Neural progenitor cell (in vitro differentiated cells): ENCODE data around the gene TRPM3. TPM values are rescaled to one million over a fixed set of nuclear protein-coding genes. Genes with fewer than 3 reads are reported as not detected.

Source experiments
- DNase-seq: peaks from one replicate; pipeline ENCODE4 v3.0.0-alpha.2; 2016; ENCODE audit warnings: low spot score
- H2AFZ ChIP-seq: fragments of 200-600 bp; sonication (generic); replicated peaks from 2 replicates; pipeline ENCODE4 v1.6.1; 2016; ENCODE audit warnings: antibody characterized with exemption
- H3F3A ChIP-seq: fragments of 200-600 bp; sonication (generic); 2 replicates; pipeline ENCODE4 v1.6.1; 2016; ENCODE audit warnings: antibody characterized with exemption, low read depth
- H3K27ac ChIP-seq: fragments of 200-600 bp; sonication (generic); 2 replicates; pipeline ENCODE4 v1.5.1; 2016; ENCODE audit warnings: mild to moderate bottlenecking
- H3K27me3 ChIP-seq: fragments of 200-600 bp; sonication (generic); 2 replicates; pipeline ENCODE4 v1.6.1; 2016; ENCODE audit warnings: mild to moderate bottlenecking, moderate library complexity
- H3K36me3 ChIP-seq: fragments of 200-600 bp; sonication (generic); 2 replicates; pipeline ENCODE4 v1.5.1; 2016
- H3K4me1 ChIP-seq: fragments of 200-600 bp; sonication (generic); 2 replicates; pipeline ENCODE4 v1.6.1; 2016; ENCODE audit warnings: mixed run types
- H3K4me2 ChIP-seq: fragments of 200-600 bp; sonication (generic); 2 replicates; pipeline ENCODE4 v1.6.1; 2016
- H3K4me3 ChIP-seq: fragments of 200-600 bp; sonication (generic); 2 replicates; pipeline ENCODE4 v1.5.1; 2016
- H3K79me2 ChIP-seq: fragments of 200-600 bp; sonication (generic); 2 replicates; pipeline ENCODE4 v1.6.1; 2016; ENCODE audit warnings: low read depth
- H3K9ac ChIP-seq: fragments of 200-600 bp; sonication (generic); 2 replicates; pipeline ENCODE4 v1.6.1; 2016
- H3K9me3 ChIP-seq: fragments of 200-600 bp; sonication (generic); 2 replicates; pipeline ENCODE4 v1.5.1; 2016; ENCODE audit warnings: low read depth
- H4K20me1 ChIP-seq: fragments of 200-600 bp; sonication (generic); 2 replicates; pipeline ENCODE4 v1.6.1; 2016; ENCODE audit warnings: low read depth
- H3K27ac Mint-ChIP-seq: 3 replicates; pipeline ENCODE4 v1.8.0; 2021; ENCODE audit warnings: mixed read lengths
- H3K27me3 Mint-ChIP-seq: 2 replicates; pipeline ENCODE4 v1.8.0; 2022; ENCODE audit warnings: low read depth, mild to moderate bottlenecking, inconsistent platforms, moderate library complexity, mixed read lengths; ENCODE audit not compliant: insufficient read depth
- H3K36me3 Mint-ChIP-seq: 3 replicates; pipeline ENCODE4 v1.8.0; 2021; ENCODE audit warnings: mixed read lengths
- H3K4me1 Mint-ChIP-seq: 3 replicates; pipeline ENCODE4 v1.8.0; 2021; ENCODE audit warnings: mixed read lengths
- H3K4me3 Mint-ChIP-seq: 3 replicates; pipeline ENCODE4 v1.8.0; 2021; ENCODE audit warnings: mild to moderate bottlenecking, moderate library complexity, mixed read lengths
- H3K9me3 Mint-ChIP-seq: 3 replicates; pipeline ENCODE4 v1.8.0; 2020; ENCODE audit warnings: mixed read lengths
- CTCF ChIP-seq: fragments of 200-600 bp; sonication (generic); IDR thresholded peaks from 2 replicates; pipeline ENCODE4 v1.5.1; 2017; ENCODE audit warnings: antibody characterized with exemption, mild to moderate bottlenecking
- EZH2 ChIP-seq: fragments of 200-600 bp; sonication (generic); IDR thresholded peaks from 2 replicates; pipeline ENCODE4 v1.6.1; 2017; ENCODE audit warnings: antibody characterized with exemption, mild to moderate bottlenecking, moderate library complexity
- EZH2phosphoT487 ChIP-seq: fragments of 200-600 bp; sonication (generic); IDR thresholded peaks from 2 replicates; pipeline ENCODE4 v1.6.1; 2017; ENCODE audit warnings: antibody characterized with exemption
- total RNA-seq: library from RNA; depleted of rRNA; stranded (reverse); fragments of >200 nt; gene quantifications from 2 replicates; pipeline ENCODE4 v1.2.3, GENCODE V29; 2015; ENCODE audit warnings: low replicate concordance

TRPM3 gene
- total RNA-seq, 1 donor from 2014 or later = 37.2 TPM

DNA sequence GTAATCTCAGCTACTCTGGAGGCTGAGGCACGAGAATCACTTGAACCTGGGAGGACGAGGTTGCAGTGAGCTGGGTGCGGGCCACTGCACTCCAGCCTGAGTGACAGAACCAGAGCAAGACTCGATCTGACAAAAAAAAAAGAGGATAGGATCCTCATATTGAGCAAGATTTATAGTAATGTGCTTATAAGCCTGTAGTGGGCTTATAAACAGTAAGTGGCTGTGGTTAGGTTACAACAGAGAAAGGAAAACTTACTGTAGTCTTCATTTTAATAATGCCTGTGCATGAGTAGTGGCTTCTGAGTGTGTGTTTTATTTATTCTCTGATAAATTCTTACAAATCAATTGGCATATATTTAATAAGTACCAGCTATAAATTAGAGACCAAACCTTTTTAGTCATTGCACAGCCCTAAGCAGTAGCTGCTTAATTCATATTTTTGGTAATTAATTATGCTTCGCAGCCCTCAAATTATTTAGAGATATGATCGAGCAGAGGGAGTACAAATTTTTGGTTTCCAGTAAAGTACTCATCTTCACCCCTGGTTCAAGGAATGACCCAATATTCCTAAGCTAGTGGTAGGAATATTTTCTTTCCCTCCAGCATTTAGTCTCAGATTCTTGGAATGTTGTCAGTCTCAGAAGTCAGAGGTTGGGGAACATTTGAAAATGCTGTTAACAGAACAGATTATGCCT, 633.2 kb downstream of the TRPM3 start:
- Mint-ChIP-seq H3K4me1 (peaks cover 6% of the 10 kb centered on the region), H3K27me3 (peaks cover 15% of the 10 kb centered on the region), H3K9me3 (peaks cover under 1% of the 10 kb centered on the region), H3K4me3 (no peak overlapping the region), H3K36me3 (no peaks in the 10 kb centered on the region), H3K27ac (no peak overlapping the region)
- no peaks in the 10 kb centered on the region for H4K20me1 ChIP-seq
- no peak for DNase-seq
- no peaks in the 10 kb centered on the region for H3K36me3 ChIP-seq
- no peak overlapping the region for H3K9ac ChIP-seq
- H3K79me2 ChIP-seq = no peaks in the 10 kb centered on the region
- no peak overlapping the region for H3K4me3 ChIP-seq
- no peaks in the 10 kb centered on the region for H3K9me3 ChIP-seq
- TF ChIP-seq EZH2phosphoT487 (no peak), EZH2 (no peak), CTCF (no peak)
- H3K4me1 ChIP-seq = peaks cover 6% of the 10 kb centered on the region
- no peak overlapping the region for H3K27ac ChIP-seq
- no peak overlapping the region for H2AFZ ChIP-seq
- H3F3A ChIP-seq = no peaks in the 10 kb centered on the region
- no peak overlapping the region for H3K4me2 ChIP-seq
- H3K27me3 ChIP-seq = no peaks in the 10 kb centered on the region

- no peaks in the 10 kb centered on the region for H3K79me2 ChIP-seq
- no peaks in the 10 kb centered on the region for H3K9me3 ChIP-seq
- H3K27ac ChIP-seq = no peak overlapping the region
- H4K20me1 ChIP-seq = no peaks in the 10 kb centered on the region
- no peaks in the 10 kb centered on the region for H3K36me3 ChIP-seq
- H3K36me3 Mint-ChIP-seq = no peaks in the 10 kb centered on the region
- H3K4me3 Mint-ChIP-seq = no peak overlapping the region
- peaks cover 15% of the 10 kb centered on the region for H3K27me3 Mint-ChIP-seq
- no peak overlapping the region for H3K4me2 ChIP-seq
- no peak overlapping the region for H3K9ac ChIP-seq
- no peak overlapping the region for H3K27ac Mint-ChIP-seq
- H2AFZ ChIP-seq = no peak overlapping the region
- no peaks in the 10 kb centered on the region for H3F3A ChIP-seq
- no peaks in the 10 kb centered on the region for H3K27me3 ChIP-seq
- H3K4me1 Mint-ChIP-seq = peaks cover under 1% of the 10 kb centered on the region
- no peaks in the 10 kb centered on the region for H3K4me1 ChIP-seq
- no peak for TF ChIP-seq EZH2phosphoT487
- TF ChIP-seq CTCF = no peak
- no peak for TF ChIP-seq EZH2
- no peak for DNase-seq
- H3K4me3 ChIP-seq = no peak overlapping the region
- peaks cover 5% of the 10 kb centered on the region for H3K9me3 Mint-ChIP-seq
Measured at GRCh38 chr9:70486127-70486526, 635.3 kb downstream of the TRPM3 start.

DNA sequence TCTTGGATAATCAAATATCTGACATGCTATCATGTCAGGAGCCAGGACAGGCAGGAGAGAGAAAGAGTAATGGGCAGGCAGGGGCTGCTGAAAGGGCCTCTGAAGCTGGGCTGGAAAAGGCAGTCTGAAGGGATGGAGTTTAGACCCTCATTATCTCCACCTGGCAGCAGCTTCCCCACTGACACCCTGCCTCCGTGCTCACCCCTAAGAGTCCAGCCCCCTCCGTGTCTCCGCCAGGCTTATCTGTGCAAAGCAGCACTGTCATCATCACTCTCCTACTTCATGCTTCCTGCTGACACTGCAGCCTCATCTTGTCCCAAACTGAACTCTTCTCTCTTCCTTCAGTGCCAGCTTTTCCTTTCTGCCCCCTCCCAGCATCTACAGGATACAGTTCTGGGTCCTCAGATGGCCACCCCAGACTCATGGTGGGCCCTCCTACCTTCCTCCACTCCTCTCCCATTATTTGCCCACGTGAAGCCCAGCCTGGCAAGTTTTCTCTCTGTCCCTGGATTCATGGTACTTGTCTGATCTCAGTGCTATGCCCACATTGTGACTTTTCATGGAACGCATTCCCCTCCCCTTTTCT, 636.1 kb downstream of the TRPM3 start:
- H3K27ac Mint-ChIP-seq = no peak overlapping the region
- TF ChIP-seq CTCF = no peak
- TF ChIP-seq EZH2 = no peak
- TF ChIP-seq EZH2phosphoT487 = no peak

More for the DNA sequence above, 636.1 kb downstream of the TRPM3 start:
- no peak overlapping the region for H3K27ac ChIP-seq
- no peaks in the 10 kb centered on the region for H4K20me1 ChIP-seq
- no peaks in the 10 kb centered on the region for H3K36me3 Mint-ChIP-seq
- peaks cover 8% of the 10 kb centered on the region for H3K4me1 Mint-ChIP-seq
- no peak overlapping the region for H3K4me2 ChIP-seq
- H3K9ac ChIP-seq = no peak overlapping the region
- peaks cover 5% of the 10 kb centered on the region for H3K9me3 Mint-ChIP-seq
- no peak overlapping the region for H3K4me3 Mint-ChIP-seq
- no peak overlapping the region for H2AFZ ChIP-seq
- H3K27me3 Mint-ChIP-seq = peaks cover 14% of the 10 kb centered on the region
- peaks cover 1% of the 10 kb centered on the region for H3K4me1 ChIP-seq
- no peak overlapping the region for H3K4me3 ChIP-seq
- no peaks in the 10 kb centered on the region for H3K9me3 ChIP-seq
- H3K36me3 ChIP-seq = no peaks in the 10 kb centered on the region
- no peaks in the 10 kb centered on the region for H3K79me2 ChIP-seq
- DNase-seq = no peak
- H3F3A ChIP-seq = no peaks in the 10 kb centered on the region
- no peaks in the 10 kb centered on the region for H3K27me3 ChIP-seq
